ENCODE measurements around the gene PARD6G. TPM values are rescaled to one million over a fixed set of nuclear protein-coding genes. Genes with fewer than 3 reads are reported as not detected.

PARD6G gene
- total and polyA plus RNA-seq, 2 donors: 4.7 to 13.6 TPM

DNA sequence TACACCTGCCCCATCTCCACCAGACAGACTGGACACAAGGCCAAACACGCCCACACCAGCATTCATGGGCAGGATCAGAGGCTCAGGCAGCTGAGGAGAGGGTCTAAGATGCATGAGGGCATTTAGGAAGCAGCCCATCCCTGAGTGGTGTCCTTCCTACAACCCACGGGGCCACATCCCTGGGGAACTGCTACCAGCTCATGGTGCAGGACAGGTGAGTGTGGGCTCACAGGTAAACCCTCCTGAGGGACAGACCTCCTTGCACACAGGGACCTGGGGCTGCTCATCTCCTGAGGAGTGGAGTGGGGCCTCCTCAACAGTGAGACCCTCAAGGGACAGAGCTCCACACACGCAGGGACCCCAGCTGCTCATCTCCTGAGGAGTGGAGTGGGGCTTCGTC is 14.6 kb downstream of the PARD6G start:
- DNase-seq (ENCODE audit: low read depth in 6 of 9, low spot score in 9 of 9): no peak
- 92% methylated on average over 4 of the region's 4 CpGs for WGBS
- no peaks in the 10 kb centered on the region for H3K4me1 ChIP-seq (ENCODE audit: control insufficient read depth in 2 of 2, insufficient read depth in 2 of 2, low read length in 2 of 2)

DNA sequence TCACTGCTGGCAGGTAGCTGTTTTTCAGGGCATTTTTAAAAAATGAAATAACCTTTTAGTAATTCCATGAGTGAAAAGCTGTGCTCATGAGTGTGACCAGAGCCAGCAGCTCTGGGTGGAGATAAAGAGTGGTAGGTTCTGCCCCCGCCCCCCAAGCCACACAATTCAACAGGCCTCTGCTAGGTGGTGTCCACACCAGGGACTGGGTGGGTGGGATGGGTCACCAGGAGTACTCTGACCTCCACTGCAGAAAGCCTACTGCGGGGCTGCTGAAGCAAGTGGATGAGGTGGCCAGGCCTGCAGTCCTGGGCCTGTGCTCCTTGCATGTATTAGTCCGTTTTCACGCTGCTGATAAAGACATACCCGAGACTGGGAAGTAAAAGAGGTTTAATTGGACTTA is 15.3 kb downstream of the PARD6G start:
- no peak overlapping the region for H3K4me3 ChIP-seq (ENCODE audit: low read length in 2 of 2)
- DNase-seq (ENCODE audit: low read depth in 6 of 9, low spot score in 9 of 9): no peak

More for the DNA sequence above, 14.6 kb downstream of the PARD6G start:
- H3K27ac ChIP-seq (ENCODE audit: low read depth in 1 of 2, low read length in 1 of 2): no peak overlapping the region
- H3K27me3 ChIP-seq (ENCODE audit: control insufficient read depth in 2 of 2, insufficient read depth in 1 of 2, low read length in 1 of 2): no peaks in the 10 kb centered on the region
- no peaks in the 10 kb centered on the region for H3K36me3 ChIP-seq (ENCODE audit: control insufficient read depth in 2 of 2, insufficient read depth in 2 of 2, low read length in 1 of 2)
- no peaks in the 10 kb centered on the region for H3K9me3 ChIP-seq (ENCODE audit: control insufficient read depth in 2 of 2, insufficient read depth in 1 of 2, low read length in 1 of 2)
- no peak overlapping the region for H3K4me3 ChIP-seq (ENCODE audit: low read length in 2 of 2)

DNA sequence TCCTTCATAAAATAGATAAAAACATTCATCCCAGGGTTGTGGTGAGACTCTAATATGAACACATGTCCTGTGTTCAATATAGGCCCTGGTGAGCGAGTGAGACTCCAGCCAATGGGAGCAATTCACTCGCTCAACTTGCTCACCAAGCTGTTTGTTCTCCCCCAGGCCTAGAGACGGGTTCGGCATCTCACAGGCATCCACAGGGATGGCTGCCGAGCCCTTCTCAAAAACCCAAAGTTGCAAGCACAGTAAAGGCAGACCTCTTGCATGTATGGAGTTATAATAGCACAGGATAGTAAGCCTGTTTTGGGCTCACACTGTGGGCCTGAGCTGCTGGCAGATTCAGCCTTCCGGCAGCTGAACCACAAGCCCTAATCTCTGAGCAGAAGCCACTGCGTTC is 15.7 kb downstream of the PARD6G start:
- Histone ChIP-seq H3K4me1 (ENCODE audit: control insufficient read depth in 2 of 2, insufficient read depth in 2 of 2, low read length in 2 of 2) (no peaks in the 10 kb centered on the region), H3K4me3 (ENCODE audit: low read length in 2 of 2) (no peak overlapping the region), H3K36me3 (ENCODE audit: control insufficient read depth in 2 of 2, insufficient read depth in 2 of 2, low read length in 1 of 2) (no peaks in the 10 kb centered on the region), H3K27me3 (ENCODE audit: control insufficient read depth in 2 of 2, insufficient read depth in 1 of 2, low read length in 1 of 2) (no peaks in the 10 kb centered on the region), H3K9me3 (ENCODE audit: control insufficient read depth in 2 of 2, insufficient read depth in 1 of 2, low read length in 1 of 2) (no peaks in the 10 kb centered on the region), H3K27ac (ENCODE audit: low read depth in 1 of 2, low read length in 1 of 2) (no peak overlapping the region)
- no peak for DNase-seq (ENCODE audit: low read depth in 6 of 9, low spot score in 9 of 9)
- 96% methylated on average over 7 of the region's 7 CpGs for WGBS

More for the DNA sequence above, 15.3 kb downstream of the PARD6G start:
- H3K36me3 ChIP-seq (ENCODE audit: control insufficient read depth in 2 of 2, insufficient read depth in 2 of 2, low read length in 1 of 2): no peaks in the 10 kb centered on the region
- H3K4me1 ChIP-seq (ENCODE audit: control insufficient read depth in 2 of 2, insufficient read depth in 2 of 2, low read length in 2 of 2): no peaks in the 10 kb centered on the region
- H3K27me3 ChIP-seq (ENCODE audit: control insufficient read depth in 2 of 2, insufficient read depth in 1 of 2, low read length in 1 of 2): no peaks in the 10 kb centered on the region
- 95% methylated on average over 5 of the region's 5 CpGs for WGBS
- no peak overlapping the region for H3K27ac ChIP-seq (ENCODE audit: low read depth in 1 of 2, low read length in 1 of 2)
- no peaks in the 10 kb centered on the region for H3K9me3 ChIP-seq (ENCODE audit: control insufficient read depth in 2 of 2, insufficient read depth in 1 of 2, low read length in 1 of 2)

DNA sequence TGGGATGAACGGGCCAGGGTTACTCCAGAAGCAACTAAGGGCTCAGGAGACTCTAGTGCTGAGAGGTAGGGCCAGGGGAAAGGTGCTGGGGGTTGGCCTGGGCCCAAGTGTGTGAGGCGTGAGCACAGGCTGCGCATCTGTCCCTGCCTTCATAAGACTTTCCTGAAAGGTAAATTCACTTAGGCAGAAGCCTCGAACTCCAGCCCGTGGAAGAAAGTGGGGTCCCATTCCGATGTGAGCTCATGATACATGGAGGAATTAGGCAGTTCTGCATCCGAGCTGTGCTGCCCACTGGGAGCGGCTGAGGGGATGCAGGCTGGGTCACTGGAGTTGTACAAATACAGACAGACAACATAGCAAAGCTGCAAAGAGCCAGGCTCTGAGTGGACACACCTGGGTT is 16.2 kb downstream of the PARD6G start:
- H3K36me3 ChIP-seq (ENCODE audit: control insufficient read depth in 2 of 2, insufficient read depth in 2 of 2, low read length in 1 of 2): no peaks in the 10 kb centered on the region
- DNase-seq (ENCODE audit: low read depth in 6 of 9, low spot score in 9 of 9): no peak
- WGBS: 97% methylated on average over 8 of the region's 8 CpGs
- H3K9me3 ChIP-seq (ENCODE audit: control insufficient read depth in 2 of 2, insufficient read depth in 1 of 2, low read length in 1 of 2): no peaks in the 10 kb centered on the region
- no peaks in the 10 kb centered on the region for H3K27me3 ChIP-seq (ENCODE audit: control insufficient read depth in 2 of 2, insufficient read depth in 1 of 2, low read length in 1 of 2)
- H3K4me1 ChIP-seq (ENCODE audit: control insufficient read depth in 2 of 2, insufficient read depth in 2 of 2, low read length in 2 of 2): no peaks in the 10 kb centered on the region
- no peak overlapping the region for H3K27ac ChIP-seq (ENCODE audit: low read depth in 1 of 2, low read length in 1 of 2)
- H3K4me3 ChIP-seq (ENCODE audit: low read length in 2 of 2): no peak overlapping the region

DNA sequence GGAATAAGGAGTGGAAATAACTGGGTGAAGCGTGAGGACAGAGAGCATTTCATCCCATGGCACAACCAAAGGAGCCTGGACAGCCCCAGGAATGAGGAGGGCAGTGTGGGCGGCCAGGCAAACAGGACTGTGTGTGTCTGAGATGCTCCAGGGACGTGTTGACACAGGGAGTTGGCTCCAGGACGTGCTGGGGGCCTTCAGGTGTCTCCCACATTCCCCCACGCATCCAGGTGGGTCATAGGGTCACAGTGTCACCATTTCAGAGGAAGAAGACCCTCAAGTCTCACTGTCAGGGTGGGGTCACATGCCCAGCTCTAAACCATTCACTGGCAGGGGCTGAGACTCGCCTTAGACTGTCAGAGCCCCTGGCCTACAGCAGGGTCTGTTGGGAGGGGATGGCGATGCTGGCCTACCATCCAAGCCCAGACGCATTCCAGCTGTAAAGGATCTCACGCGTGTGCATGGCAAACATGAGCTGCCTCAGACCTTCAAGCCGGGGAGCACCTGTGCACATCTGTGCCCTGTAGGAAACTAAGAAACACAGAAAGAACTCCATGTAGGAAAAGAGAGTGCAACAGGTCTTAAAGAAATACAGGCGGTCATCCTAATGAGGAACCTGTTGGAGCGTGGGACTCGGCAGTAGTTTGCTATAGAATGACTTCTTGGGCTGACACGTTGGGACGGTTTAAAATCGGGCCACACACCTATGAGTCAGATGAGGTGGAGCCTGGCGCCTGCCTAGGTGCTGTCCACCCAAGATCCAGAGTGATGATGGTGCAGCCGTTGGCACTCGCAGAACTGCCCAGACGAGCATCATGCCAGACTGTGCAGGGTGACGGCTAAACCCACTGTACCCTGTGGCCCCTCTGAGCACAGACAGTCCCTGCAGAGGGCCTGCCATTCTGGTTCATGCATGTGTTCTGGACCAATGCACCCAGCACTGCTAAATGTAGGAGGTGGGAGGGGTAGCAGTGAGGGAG is 17.3 kb downstream of the PARD6G start:
- no peak for DNase-seq (ENCODE audit: low read depth in 6 of 9, low spot score in 9 of 9)
- no peak overlapping the region for H3K27ac ChIP-seq (ENCODE audit: low read depth in 1 of 2, low read length in 1 of 2)
- no peak overlapping the region for H3K4me3 ChIP-seq (ENCODE audit: low read length in 2 of 2)
- 94% methylated on average over 22 of the region's 22 CpGs for WGBS
- no peaks in the 10 kb centered on the region for H3K9me3 ChIP-seq (ENCODE audit: control insufficient read depth in 2 of 2, insufficient read depth in 1 of 2, low read length in 1 of 2)
- no peaks in the 10 kb centered on the region for H3K27me3 ChIP-seq (ENCODE audit: control insufficient read depth in 2 of 2, insufficient read depth in 1 of 2, low read length in 1 of 2)
- H3K36me3 ChIP-seq (ENCODE audit: control insufficient read depth in 2 of 2, insufficient read depth in 2 of 2, low read length in 1 of 2): no peaks in the 10 kb centered on the region
- no peaks in the 10 kb centered on the region for H3K4me1 ChIP-seq (ENCODE audit: control insufficient read depth in 2 of 2, insufficient read depth in 2 of 2, low read length in 2 of 2)

DNA sequence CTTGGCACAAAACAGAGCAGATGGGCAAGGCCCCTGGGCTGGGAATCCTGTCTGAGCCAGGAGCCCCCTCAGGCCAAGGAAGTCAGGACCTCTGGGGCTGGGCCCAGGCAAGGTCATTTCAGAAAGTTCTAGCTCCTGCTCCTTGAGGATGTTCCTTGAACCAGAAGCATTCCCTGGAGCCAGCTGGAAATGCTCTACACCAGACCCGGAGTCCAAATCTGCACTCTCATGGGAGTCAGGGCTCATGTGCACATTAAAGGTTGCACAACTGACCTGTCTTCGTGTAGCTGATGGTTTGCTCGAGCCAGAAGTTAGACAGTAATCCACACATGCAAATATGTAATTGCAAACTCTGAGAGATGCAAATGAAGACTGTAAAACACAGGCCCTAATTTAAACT is 18.0 kb downstream of the PARD6G start:
- Histone ChIP-seq H3K4me1 (ENCODE audit: control insufficient read depth in 2 of 2, insufficient read depth in 2 of 2, low read length in 2 of 2) (no peaks in the 10 kb centered on the region), H3K27me3 (ENCODE audit: control insufficient read depth in 2 of 2, insufficient read depth in 1 of 2, low read length in 1 of 2) (no peaks in the 10 kb centered on the region), H3K9me3 (ENCODE audit: control insufficient read depth in 2 of 2, insufficient read depth in 1 of 2, low read length in 1 of 2) (no peaks in the 10 kb centered on the region), H3K36me3 (ENCODE audit: control insufficient read depth in 2 of 2, insufficient read depth in 2 of 2, low read length in 1 of 2) (no peaks in the 10 kb centered on the region), H3K27ac (ENCODE audit: low read depth in 1 of 2, low read length in 1 of 2) (no peak overlapping the region), H3K4me3 (ENCODE audit: low read length in 2 of 2) (no peak overlapping the region)
- DNase-seq (ENCODE audit: low read depth in 6 of 9, low spot score in 9 of 9): no peak
- WGBS: 87% methylated on average over 3 of the region's 3 CpGs

DNA sequence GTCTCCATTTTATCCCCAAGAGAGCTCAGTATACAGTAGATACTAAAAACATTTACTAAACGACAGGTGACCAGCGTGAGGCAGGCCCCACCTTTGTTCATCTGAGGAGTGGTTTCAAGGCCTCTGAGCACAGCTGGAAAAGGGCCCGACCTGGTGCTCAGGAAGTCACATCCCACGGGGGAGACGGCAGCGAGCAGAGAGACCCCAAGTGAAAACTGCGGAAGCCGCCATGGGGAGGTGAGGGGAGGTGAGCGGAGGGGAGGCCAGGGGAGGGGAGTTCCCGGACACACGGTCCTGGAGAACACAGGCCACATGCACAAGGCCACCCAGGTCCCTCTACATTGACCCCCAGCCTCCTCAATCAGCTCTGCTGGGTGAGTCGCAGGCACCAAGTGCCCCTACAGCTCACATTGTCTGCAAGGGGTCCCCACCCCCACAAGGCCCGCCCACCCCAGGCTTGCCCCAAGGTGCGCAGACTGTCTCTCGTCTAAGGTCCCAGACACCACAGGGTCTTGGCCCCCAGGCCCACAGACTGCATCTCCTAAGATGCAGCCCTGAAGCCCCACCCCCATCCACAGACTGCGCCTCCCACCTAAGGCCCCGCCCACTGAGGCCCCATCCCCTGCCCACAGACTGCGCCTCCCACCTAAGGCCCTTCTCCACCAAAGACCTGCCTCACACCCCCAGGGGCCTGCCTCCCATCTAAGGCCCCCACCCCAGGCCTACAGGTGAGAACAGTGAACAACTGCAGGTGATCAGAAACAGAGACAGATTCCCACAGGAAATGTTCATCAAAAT is 19.1 kb downstream of the PARD6G start:
- DNase-seq (ENCODE audit: low read depth in 6 of 9, low spot score in 9 of 9): no peak
- H3K4me3 ChIP-seq (ENCODE audit: low read length in 2 of 2): no peak overlapping the region
- WGBS: 90% methylated on average over 18 of the region's 18 CpGs
- H3K27ac ChIP-seq (ENCODE audit: low read depth in 1 of 2, low read length in 1 of 2): no peak overlapping the region
- H3K9me3 ChIP-seq (ENCODE audit: control insufficient read depth in 2 of 2, insufficient read depth in 1 of 2, low read length in 1 of 2): no peaks in the 10 kb centered on the region
- peaks cover 0 to 2% of the 10 kb centered on the region in 2 donors for H3K4me1 ChIP-seq (ENCODE audit: control insufficient read depth in 2 of 2, insufficient read depth in 2 of 2, low read length in 2 of 2)
- H3K36me3 ChIP-seq (ENCODE audit: control insufficient read depth in 2 of 2, insufficient read depth in 2 of 2, low read length in 1 of 2): no peaks in the 10 kb centered on the region
- no peaks in the 10 kb centered on the region for H3K27me3 ChIP-seq (ENCODE audit: control insufficient read depth in 2 of 2, insufficient read depth in 1 of 2, low read length in 1 of 2)

DNA sequence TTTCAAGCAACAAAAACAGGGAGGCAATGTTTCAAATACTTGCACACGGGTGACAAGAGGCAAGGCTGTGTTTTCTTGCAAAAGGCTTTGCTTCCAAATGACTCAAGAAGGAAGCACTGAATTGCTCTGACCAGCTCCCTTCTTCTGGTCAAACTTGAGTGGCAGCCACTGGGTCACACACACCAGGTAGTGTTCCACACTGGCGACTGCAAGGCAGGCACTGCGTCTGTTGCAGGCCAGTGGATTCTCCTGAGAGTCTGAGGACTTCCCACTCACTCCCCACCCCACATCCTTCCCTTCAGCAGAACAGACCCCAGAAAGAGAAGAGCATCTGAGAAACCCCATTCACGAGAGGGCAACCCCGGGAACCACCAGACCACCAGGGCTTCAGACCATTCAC is 19.8 kb downstream of the PARD6G start:
- Histone ChIP-seq H3K36me3 (ENCODE audit: control insufficient read depth in 2 of 2, insufficient read depth in 2 of 2, low read length in 1 of 2) (no peaks in the 10 kb centered on the region), H3K9me3 (ENCODE audit: control insufficient read depth in 2 of 2, insufficient read depth in 1 of 2, low read length in 1 of 2) (no peaks in the 10 kb centered on the region), H3K4me3 (ENCODE audit: low read length in 2 of 2) (no peak overlapping the region), H3K27ac (ENCODE audit: low read depth in 1 of 2, low read length in 1 of 2) (no peak overlapping the region), H3K4me1 (ENCODE audit: control insufficient read depth in 2 of 2, insufficient read depth in 2 of 2, low read length in 2 of 2) (peaks cover 0 to 2% of the 10 kb centered on the region in 2 donors), H3K27me3 (ENCODE audit: control insufficient read depth in 2 of 2, insufficient read depth in 1 of 2, low read length in 1 of 2) (no peaks in the 10 kb centered on the region)
- DNase-seq (ENCODE audit: low read depth in 6 of 9, low spot score in 9 of 9): no peak
- WGBS: 93% methylated on average over 5 of the region's 5 CpGs

DNA sequence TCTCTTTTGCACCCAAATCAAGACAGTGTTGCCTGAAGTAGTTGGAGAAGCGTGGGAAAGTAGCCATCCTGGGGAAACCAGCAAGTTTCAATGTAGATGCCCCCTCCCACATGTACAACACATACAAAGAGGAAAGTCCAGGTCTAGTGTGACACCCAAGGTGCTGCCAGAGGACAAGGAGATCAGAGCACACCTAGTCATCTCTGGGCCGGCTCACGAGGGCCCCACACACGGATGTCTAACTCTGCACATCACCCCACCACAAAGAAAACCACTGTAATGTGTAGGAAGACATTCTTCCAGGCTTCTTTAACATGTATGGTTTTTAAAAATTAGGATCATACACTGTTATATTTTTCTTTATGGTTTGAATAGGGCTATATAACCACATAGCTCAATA is 21.6 kb downstream of the PARD6G start:
- no peaks in the 10 kb centered on the region for H3K27me3 ChIP-seq (ENCODE audit: control insufficient read depth in 2 of 2, insufficient read depth in 1 of 2, low read length in 1 of 2)
- H3K4me1 ChIP-seq (ENCODE audit: control insufficient read depth in 2 of 2, insufficient read depth in 2 of 2, low read length in 2 of 2): peaks cover 0 to 2% of the 10 kb centered on the region in 2 donors
- no peak for DNase-seq (ENCODE audit: low read depth in 6 of 9, low spot score in 9 of 9)
- H3K36me3 ChIP-seq (ENCODE audit: control insufficient read depth in 2 of 2, insufficient read depth in 2 of 2, low read length in 1 of 2): no peaks in the 10 kb centered on the region
- 84% methylated on average over 4 of the region's 4 CpGs for WGBS
- no peak overlapping the region for H3K4me3 ChIP-seq (ENCODE audit: low read length in 2 of 2)
- no peaks in the 10 kb centered on the region for H3K9me3 ChIP-seq (ENCODE audit: control insufficient read depth in 2 of 2, insufficient read depth in 1 of 2, low read length in 1 of 2)
- no peak overlapping the region for H3K27ac ChIP-seq (ENCODE audit: low read depth in 1 of 2, low read length in 1 of 2)

Measured in thymus (tissue), 11 donors.